Left renal pelvis (tissue), 4 donors: ENCODE measurements around the gene DDRGK1. TPM values are rescaled to one million over a fixed set of nuclear protein-coding genes. Genes with fewer than 3 reads are reported as not detected.
"Not testable (repeated sequence)": the region's sequence is repeated elsewhere in the genome, so short reads cannot be mapped to it uniquely, and the experiment has no call there.

Experiments
- DNase-seq, 4 donors: peaks; one replicate each; pipeline ENCODE4 v3.0.0-alpha.2; 2013; ENCODE audit warnings: low read depth in 4 of 4, low spot score in 3 of 4
- polyA plus RNA-seq, 4 donors: library from polyadenylated mRNA; unstranded; fragments of 120-200 nt; gene quantifications; one replicate each; pipeline ENCODE4 v1.2.1, GENCODE V29; 2013; ENCODE audit not compliant: insufficient read length in 4 of 4

Gene DDRGK1
- polyA plus RNA-seq, 4 donors, result 34.3 to 59.7 (median 48.1) TPM

DNA sequence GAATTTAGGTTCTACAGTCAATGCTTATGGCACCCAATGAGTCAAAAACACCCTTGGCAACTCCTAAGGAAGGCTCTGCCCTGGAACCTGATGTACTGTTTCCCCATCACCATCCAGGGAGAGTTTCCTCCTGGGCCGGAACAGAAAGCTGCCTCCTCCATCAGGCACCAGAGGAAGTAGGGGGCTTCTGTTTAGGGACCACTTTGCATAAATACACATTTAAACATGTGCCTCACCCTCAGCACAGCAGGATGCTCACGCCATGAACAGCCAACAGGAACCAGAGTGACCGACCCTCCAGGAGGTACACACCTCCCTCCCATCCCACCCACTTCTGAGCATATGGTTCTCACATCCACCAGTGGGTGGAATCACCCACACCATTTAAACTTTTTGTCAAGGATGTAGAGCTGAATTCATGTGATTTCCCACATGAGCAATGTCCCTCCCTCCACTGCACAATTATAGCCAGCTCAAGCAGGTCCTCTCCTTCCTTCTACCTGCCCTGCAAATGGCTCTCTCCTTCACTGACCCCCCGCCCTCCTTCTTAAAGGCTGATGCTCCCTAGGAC is 14.8 kb downstream of the DDRGK1 start:
- no peak for DNase-seq

DNA sequence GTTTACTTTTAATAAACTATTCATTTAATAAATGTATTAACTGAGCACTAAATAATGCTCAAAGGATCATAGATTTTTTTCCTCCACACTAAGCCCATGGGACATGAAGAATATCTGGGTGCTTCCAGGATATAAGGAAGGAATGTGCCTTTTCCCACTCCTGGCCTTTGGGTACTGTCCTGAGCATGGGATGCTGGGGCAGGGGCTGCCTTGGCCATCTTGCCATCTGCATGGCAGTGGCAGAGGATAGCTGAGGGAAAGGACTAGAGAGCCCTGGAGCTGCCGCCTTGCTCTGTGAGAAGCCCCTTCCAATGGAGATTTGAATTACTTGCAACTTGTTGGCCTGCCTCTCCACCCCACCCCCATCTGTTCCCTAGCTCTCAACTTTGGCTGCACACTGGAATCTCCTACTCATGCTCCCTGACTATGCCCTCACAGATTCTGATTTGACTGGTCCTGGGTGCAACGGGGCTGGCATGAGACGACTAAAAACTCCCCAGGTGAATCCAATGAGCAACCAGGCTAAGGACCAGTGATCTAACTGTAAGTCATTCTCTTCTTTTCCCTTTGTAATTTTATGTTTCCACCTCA is 15.6 kb downstream of the DDRGK1 start:
- no peak for DNase-seq

DNA sequence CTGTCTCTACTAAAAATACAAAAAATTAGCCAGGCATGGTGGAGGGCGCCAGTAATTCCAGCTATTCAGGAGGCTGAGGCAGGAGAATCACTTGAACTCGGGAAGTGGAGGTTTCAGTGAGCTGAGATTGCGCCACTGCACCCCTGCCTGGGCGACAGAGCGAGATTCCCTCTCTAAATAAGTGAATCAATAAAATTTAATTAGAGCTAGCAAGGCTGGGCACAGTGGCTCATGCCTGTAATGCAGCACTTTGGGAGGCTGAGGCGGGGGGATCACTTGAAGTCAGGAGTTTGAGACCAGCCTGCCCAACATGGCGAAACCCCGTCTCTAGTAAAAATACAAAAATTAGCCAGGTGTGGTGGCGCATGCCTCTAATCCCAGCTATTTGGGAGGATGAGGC is 16.6 kb downstream of the DDRGK1 start:
- DNase-seq, result not testable (repeated sequence)

- DNase-seq, result no peak
These were observed 20.4 kb downstream of the DDRGK1 start for GRCh38 chr20:3183896-3184612.

GRCh38 chr20:3182429-3182828 is 22.1 kb downstream of the DDRGK1 start:
- DNase-seq, result not testable (repeated sequence)

DNA sequence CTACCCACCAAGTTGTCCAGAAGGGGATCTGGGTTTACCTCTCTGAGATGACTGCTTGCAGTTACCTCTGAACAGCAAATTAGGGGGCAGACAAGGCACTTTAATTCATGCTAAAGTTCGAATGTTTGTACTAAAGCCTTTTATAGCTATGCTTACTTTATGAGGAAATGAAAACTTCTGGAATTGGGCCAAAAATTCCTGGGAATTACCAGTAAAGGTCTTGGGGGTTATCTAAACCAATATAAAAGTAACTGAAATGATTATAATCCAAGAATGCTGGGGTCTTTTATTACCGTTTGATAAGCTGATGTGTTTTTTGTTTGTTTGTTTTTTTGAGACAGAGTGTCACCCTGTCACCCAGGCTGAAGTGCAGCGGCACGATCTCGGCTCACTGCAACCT is 23.2 kb downstream of the DDRGK1 start:
- no peak for DNase-seq

GRCh38 chr20:3180319-3180718 is 24.2 kb downstream of the DDRGK1 start:
- DNase-seq, result no peak

GRCh38 chr20:3177746-3178485 is 26.6 kb downstream of the DDRGK1 start:
- no peak for DNase-seq

DNA sequence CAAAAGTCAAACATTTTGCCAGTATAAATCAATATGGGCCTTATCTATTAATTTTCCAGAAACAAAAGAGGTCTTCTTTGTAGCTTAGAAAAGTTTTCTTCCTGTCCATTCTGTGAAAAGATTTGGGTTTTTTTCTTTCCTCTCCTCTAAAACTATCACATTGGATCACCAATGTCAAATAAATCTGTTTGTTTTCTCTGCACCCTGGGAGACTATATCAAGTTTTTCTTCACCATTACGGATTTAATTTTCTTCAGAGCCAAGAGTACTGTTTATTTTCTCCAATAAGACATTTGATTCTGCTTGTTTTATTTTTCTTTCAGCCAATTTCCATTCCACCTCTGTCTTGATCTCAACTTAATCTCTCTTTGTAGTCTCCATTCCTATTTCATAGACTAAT is 29.2 kb downstream of the DDRGK1 start:
- no peak for DNase-seq

GRCh38 chr20:3174442-3175261 is 29.8 kb downstream of the DDRGK1 start:
- no peak for DNase-seq

DNA sequence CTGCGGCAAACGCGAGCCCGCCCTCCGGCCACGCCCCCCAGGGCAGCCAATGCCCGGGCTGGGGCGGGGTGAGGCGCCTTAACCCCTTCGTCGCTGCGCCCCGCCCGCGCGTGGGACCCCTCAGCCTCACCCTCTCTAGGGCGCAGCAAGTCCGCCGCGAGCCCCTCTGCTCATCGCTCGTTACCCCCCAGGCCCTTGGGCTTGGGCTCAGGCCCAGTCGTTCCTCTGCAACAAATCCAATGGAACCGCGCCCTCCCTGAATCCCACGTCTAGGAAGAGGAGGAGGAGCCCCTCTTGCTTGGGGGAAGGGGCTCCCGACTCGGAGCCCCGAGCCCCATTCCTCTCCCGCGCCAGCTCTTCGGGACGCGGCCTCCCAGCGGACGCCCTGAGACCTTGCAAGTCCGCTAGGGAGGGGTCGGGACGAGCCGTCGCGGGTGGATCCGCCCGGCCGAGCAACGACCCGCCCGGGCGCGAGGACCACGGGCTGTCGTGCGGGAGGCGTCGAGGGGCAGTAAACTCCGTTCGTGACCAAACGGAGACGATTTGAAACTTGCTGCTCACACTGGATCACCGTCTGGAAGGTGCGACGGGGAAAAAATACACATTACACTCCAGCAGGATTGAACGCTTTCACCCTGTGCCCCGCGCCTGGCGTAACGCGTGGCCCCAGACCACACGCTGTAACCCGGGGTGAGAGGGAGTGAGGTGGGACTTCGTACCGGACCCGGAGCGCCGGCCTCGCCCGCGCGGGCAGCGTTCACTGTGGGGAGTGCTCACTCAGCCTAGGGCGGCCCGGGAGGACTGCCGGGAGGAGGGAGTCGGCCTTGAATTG is 30.7 kb downstream of the DDRGK1 start:
- peak in 3 of 4 donors; percentile 75 to 81 (median 79) for DNase-seq

DNA sequence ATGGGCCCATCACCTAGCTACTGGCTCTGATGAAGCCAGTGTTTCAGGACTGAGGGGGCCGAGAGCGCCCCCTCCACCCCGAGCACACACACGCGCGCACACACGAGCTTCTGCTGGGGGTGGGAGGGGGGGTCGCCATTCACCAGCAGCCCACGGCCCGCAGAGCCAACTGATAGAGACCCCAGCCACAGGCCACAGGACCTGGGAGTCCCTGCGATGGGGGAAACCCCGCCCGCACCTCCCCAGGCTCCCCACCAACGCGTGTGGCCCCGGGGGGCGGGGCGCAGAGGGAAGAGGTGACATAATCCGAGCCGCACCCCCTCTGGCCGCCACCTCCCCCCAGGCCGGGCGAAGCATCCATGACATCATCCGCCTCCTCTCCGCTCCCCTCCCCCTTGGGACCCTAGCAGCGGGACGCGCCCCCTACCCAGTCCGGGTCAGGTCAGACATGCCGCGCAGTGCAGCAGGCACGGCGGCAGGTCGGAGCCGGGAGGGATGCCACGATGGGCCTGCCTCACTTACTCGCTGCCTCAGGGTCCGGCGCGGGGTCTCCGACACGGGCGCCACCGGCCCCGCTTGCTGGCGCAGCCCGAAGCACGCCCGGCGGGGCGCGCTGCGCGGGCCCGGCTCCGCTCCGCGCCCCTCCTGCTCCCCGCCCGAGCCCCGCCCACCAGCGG is 31.4 kb downstream of the DDRGK1 start, which contains the start of gene LZTS3:
Gene LZTS3, minus strand, starts transcription at position 617 of the 677 bp plus-strand sequence. CDS start 6,386 bp downstream, outside the sequence.
- peak in 1 of 4 donors; percentile 46 for DNase-seq

- DNase-seq, result no peak
These were observed 32.2 kb downstream of the DDRGK1 start for GRCh38 chr20:3172126-3172932.

DNA sequence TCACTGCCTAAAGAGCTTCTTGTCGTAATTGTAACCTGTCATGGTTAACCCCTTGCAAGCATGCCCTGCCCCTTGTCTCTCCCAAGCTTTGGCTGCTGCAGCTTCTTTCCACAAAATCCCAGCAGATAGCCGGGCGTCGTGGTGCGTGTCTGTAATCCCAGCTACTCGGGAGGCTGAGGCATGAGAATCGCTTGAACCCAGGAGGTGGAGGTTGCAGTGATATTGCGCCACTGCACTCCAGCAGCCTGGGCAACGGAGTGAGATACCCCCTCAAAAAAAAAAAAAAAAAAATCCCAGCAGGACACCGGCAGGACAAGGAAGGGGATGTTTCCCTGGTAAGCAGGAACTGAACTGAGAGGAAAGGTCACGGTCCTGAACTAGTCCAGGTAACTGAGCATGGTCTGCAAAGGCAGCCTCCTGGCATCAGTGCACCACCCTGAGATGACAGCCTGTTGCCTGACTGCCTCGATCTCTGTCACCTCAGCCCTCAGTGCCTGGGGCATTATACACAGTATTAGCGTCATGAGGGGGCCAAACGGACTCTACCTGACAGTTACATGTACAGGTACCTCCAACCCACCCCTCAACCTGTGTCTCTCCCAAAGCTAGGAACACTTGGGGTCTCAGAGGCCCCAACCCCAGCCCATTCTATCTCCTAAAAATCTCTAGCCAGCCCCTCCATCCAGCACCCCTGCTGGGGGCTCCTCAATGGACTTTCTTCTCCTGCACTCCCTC is 32.9 kb downstream of the DDRGK1 start:
- no peak for DNase-seq

GRCh38 chr20:3168829-3169590 is 35.5 kb downstream of the DDRGK1 start:
- DNase-seq, result no peak

GRCh38 chr20:3168079-3168828 is 36.2 kb downstream of the DDRGK1 start:
- peak in 2 of 4 donors; percentile 21 to 52 for DNase-seq
